Measurements from ENCODE around the gene KCNQ5.

- TF ChIP-seq POLR2A (IDR thresholded peaks at IDR 0.05) = no peak
- TF ChIP-seq, protein P1, sequence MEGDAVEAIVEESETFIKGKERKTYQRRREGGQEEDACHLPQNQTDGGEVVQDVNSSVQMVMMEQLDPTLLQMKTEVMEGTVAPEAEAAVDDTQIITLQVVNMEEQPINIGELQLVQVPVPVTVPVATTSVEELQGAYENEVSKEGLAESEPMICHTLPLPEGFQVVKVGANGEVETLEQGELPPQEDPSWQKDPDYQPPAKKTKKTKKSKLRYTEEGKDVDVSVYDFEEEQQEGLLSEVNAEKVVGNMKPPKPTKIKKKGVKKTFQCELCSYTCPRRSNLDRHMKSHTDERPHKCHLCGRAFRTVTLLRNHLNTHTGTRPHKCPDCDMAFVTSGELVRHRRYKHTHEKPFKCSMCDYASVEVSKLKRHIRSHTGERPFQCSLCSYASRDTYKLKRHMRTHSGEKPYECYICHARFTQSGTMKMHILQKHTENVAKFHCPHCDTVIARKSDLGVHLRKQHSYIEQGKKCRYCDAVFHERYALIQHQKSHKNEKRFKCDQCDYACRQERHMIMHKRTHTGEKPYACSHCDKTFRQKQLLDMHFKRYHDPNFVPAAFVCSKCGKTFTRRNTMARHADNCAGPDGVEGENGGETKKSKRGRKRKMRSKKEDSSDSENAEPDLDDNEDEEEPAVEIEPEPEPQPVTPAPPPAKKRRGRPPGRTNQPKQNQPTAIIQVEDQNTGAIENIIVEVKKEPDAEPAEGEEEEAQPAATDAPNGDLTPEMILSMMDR (IDR thresholded peaks at IDR 0.05) = no peak
Observed at GRCh38 chr6:72999995-73000394, 378.1 kb downstream of the KCNQ5 start.

All from thyroid gland (tissue), 4 donors.